Gastroesophageal sphincter (tissue), 4 donors: ENCODE results near the gene AGFG2. TPM values are rescaled to one million over a fixed set of nuclear protein-coding genes. Genes with fewer than 3 reads are reported as not detected.

Source experiments
- ATAC-seq: fragments of 150-250 bp; one replicate; pipeline ENCODE4 v1.9.1; 2016; ENCODE audit warnings: mild to moderate bottlenecking, moderate library complexity
- H3K27ac ChIP-seq, 4 donors: fragments of 200-600 bp; sonication (generic) in 3 of 4; 1 replicate in 3 of 4; 2 replicates in 1 of 4; pipeline ENCODE4 v1.5.1; 2016 to 2019
- H3K27me3 ChIP-seq: fragments of 200-600 bp; sonication (generic); one replicate; pipeline ENCODE4 v1.5.1; 2019
- H3K36me3 ChIP-seq, 2 donors: fragments of 200-600 bp; sonication (generic); one replicate each; pipeline ENCODE4 v1.5.1; 2019; ENCODE audit warnings: control low read depth in 1 of 2
- H3K4me1 ChIP-seq, 3 donors: fragments of 200-600 bp; sonication (generic); 1 replicate in 2 of 3; 2 replicates in 1 of 3; pipeline ENCODE4 v1.5.1; 2016 to 2019; ENCODE audit warnings: control low read depth in 2 of 3
- H3K4me3 ChIP-seq, 2 donors: fragments of 200-600 bp; sonication (generic); one replicate each; pipeline ENCODE4 v1.5.1; 2019; ENCODE audit warnings: mild to moderate bottlenecking in 1 of 2, moderate library complexity in 1 of 2
- H3K9me3 ChIP-seq, 3 donors: fragments of 200-600 bp; sonication (generic); one replicate each; pipeline ENCODE4 v1.5.1; 2017 to 2019; ENCODE audit warnings: control low read depth in 2 of 3
- EP300 ChIP-seq: sonication (generic); formaldehyde crosslinking; IDR thresholded peaks from one replicate; pipeline ENCODE4 v1.6.1; 2017; ENCODE audit warnings: antibody characterized with exemption, mild to moderate bottlenecking
- POLR2A ChIP-seq, 2 donors: fragments of 450-650 bp; IDR thresholded peaks; one replicate each; pipeline ENCODE4 v1.6.1; 2017; ENCODE audit warnings: antibody characterized with exemption in 2 of 2, mild to moderate bottlenecking in 2 of 2, moderate library complexity in 1 of 2
- POLR2AphosphoS5 ChIP-seq: sonication (generic); formaldehyde crosslinking; IDR thresholded peaks from one replicate; pipeline ENCODE4 v1.6.1; 2017; ENCODE audit warnings: antibody characterized with exemption
- WGBS, 2 donors: methylation state at CpG; one replicate each; pipeline ENCODE4 v1.1.5; 2018; ENCODE audit warnings: low coverage in 1 of 2; 5-methylcytosine and 5-hydroxymethylcytosine counted together
- total RNA-seq, 4 donors: library from RNA; depleted of rRNA; stranded (reverse); fragments of >200 nt; gene quantifications; one replicate each; pipeline ENCODE4 v1.1.0, GENCODE V29; 2016
- TF ChIP-seq, protein P1 (sequence below), 4 experiments: fragments of 200-600 bp in 2 of 4; fragments of 450-650 bp in 2 of 4; sonication (generic) in 1 of 4; IDR thresholded peaks; one replicate each; pipeline ENCODE4 v1.5.1; 2017 to 2019; ENCODE audit warnings: antibody characterized with exemption in 4 of 4, mild to moderate bottlenecking in 2 of 4, moderate library complexity in 2 of 4

AGFG2 gene
- total RNA-seq, 4 donors from 2014 or later = 26.0 to 60.1 (median 36.6) TPM

- H3K4me1 ChIP-seq = peaks cover 0 to 43% (median 14%) of the 10 kb centered on the region in 3 donors
- no peaks in the 10 kb centered on the region for H3K27me3 ChIP-seq
- 32 to 35% methylated on average over 4 to 8 of the region's 21 CpGs for whole genome bisulfite sequencing, 2 donors
- ATAC-seq = peak; percentile 65
- H3K27ac ChIP-seq = peak overlapping the region in 3 of 4 donors; percentile 79 to 87 (median 87)
- H3K36me3 ChIP-seq = no peaks in the 10 kb centered on the region
- H3K9me3 ChIP-seq = no peaks in the 10 kb centered on the region
- H3K4me3 ChIP-seq = peak overlapping the region in 1 of 2 donors; percentile 65
- TF ChIP-seq POLR2A (IDR thresholded peaks at IDR 0.05) (no peak), POLR2AphosphoS5 (peak; percentile 62), EP300 (no peak)
- TF ChIP-seq, protein P1, sequence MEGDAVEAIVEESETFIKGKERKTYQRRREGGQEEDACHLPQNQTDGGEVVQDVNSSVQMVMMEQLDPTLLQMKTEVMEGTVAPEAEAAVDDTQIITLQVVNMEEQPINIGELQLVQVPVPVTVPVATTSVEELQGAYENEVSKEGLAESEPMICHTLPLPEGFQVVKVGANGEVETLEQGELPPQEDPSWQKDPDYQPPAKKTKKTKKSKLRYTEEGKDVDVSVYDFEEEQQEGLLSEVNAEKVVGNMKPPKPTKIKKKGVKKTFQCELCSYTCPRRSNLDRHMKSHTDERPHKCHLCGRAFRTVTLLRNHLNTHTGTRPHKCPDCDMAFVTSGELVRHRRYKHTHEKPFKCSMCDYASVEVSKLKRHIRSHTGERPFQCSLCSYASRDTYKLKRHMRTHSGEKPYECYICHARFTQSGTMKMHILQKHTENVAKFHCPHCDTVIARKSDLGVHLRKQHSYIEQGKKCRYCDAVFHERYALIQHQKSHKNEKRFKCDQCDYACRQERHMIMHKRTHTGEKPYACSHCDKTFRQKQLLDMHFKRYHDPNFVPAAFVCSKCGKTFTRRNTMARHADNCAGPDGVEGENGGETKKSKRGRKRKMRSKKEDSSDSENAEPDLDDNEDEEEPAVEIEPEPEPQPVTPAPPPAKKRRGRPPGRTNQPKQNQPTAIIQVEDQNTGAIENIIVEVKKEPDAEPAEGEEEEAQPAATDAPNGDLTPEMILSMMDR (IDR thresholded peaks at IDR 0.05) = no peak
These were observed 64.1 kb downstream of the AGFG2 start for GRCh38 chr7:100602889-100603725.

GRCh38 chr7:100603726-100604027 is 64.7 kb downstream of the AGFG2 start:
- Histone ChIP-seq H3K27ac (peak overlapping the region; percentile 5 to 87 (median 83)), H3K9me3 (no peaks in the 10 kb centered on the region)
- no peak for ATAC-seq

GRCh38 chr7:100604028-100604975 is 65.3 kb downstream of the AGFG2 start:
- Histone ChIP-seq H3K4me1 (peaks cover 0 to 43% (median 14%) of the 10 kb centered on the region in 3 donors), H3K27me3 (no peaks in the 10 kb centered on the region), H3K36me3 (no peaks in the 10 kb centered on the region), H3K4me3 (peak overlapping the region; percentile 54 to 65), H3K27ac (peak overlapping the region; percentile 39 to 87 (median 83)), H3K9me3 (no peaks in the 10 kb centered on the region)
- peak; percentile 84 for ATAC-seq
- peak; percentile 36 to 39 for TF ChIP-seq POLR2A (IDR thresholded peaks at IDR 0.05)
- TF ChIP-seq, protein P1 (IDR thresholded peaks at IDR 0.05) = peak in 3 of 4 experiments; percentile 39 to 70 (median 50)
- no peak for TF ChIP-seq EP300
- peak; percentile 50 for TF ChIP-seq POLR2AphosphoS5
- 0% methylated on average over 7 of the region's 70 CpGs; no CpG with 5 or more reads in 1 of the 2 donors for WGBS, 2 donors

More at GRCh38 chr7:100603726-100604027, 64.7 kb downstream of the AGFG2 start:
- WGBS, 2 donors = 12 to 22% methylated on average over 3 to 6 of the region's 10 CpGs
- Histone ChIP-seq H3K4me3 (peak overlapping the region; percentile 54 to 65), H3K36me3 (no peaks in the 10 kb centered on the region), H3K4me1 (peaks cover 0 to 43% (median 14%) of the 10 kb centered on the region in 3 donors), H3K27me3 (no peaks in the 10 kb centered on the region)
- TF ChIP-seq, protein P1 (IDR thresholded peaks at IDR 0.05) = no peak
- TF ChIP-seq POLR2A (IDR thresholded peaks at IDR 0.05) (no peak), EP300 (no peak)

DNA sequence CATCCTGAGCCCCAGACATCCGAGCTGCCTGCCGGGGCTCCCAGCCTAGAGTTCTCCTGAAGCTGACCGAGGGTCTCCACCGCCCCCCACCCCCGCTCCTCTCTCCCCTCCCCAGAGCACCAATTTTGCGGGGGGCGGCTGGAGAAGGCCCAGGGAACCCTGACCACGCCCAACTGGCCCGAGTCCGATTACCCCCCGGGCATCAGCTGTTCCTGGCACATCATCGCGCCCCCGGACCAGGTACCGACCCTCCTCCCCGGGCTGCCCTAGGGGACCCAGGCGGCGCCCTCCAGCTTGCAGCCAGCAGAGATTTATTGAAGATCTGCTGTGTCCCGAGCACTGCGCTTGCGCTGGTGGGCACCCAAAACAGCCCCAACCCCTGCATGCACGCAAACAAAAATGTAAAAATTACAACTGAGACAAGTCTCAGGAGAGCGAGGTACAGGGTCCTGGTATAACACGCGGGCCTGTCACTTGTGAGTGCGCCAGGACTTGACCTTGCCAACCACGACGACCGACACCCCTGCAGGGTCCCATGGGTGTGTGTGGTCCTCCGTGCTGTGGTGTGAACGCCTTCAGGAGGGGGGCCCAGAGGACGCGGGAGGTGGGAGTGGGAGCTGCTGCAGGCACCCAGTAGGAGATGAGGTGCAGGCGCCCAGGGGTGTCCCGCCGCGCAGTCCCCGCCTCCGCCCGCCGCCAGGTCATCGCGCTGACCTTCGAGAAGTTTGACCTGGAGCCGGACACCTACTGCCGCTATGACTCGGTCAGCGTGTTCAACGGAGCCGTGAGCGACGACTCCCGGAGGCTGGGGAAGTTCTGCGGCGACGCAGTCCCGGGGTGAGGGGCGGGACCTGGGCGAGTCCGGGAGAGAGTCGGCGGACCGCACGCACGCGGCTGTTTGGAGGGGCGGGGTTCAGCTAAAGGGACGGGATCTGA is 66.2 kb downstream of the AGFG2 start:
- Histone ChIP-seq H3K27ac (peak overlapping the region in 3 of 4 donors; percentile 79 to 87 (median 87)), H3K27me3 (no peaks in the 10 kb centered on the region), H3K4me1 (peaks cover 0 to 43% (median 14%) of the 10 kb centered on the region in 3 donors), H3K4me3 (peak overlapping the region; percentile 54 to 65), H3K9me3 (no peaks in the 10 kb centered on the region), H3K36me3 (no peaks in the 10 kb centered on the region)
- 0 to 12% methylated on average over 2 to 19 of the region's 68 CpGs for WGBS, 2 donors
- no peak for ATAC-seq
- no peak for TF ChIP-seq EP300
- TF ChIP-seq POLR2AphosphoS5 = no peak
- TF ChIP-seq, protein P1 (IDR thresholded peaks at IDR 0.05) = no peak
- no peak for TF ChIP-seq POLR2A (IDR thresholded peaks at IDR 0.05)
